Embryonic facial prominence (tissue), 1 donor: ENCODE results near the gene DIP2B.
A peak's percentile ranks its signal among the peaks of the same experiment; 100 is the strongest.

Experiments used
- DNase-seq: peaks from one replicate; pipeline ENCODE4 v3.0.0-alpha.2; 2016; ENCODE audit errors: extremely low spot score

DIP2B gene

DNA sequence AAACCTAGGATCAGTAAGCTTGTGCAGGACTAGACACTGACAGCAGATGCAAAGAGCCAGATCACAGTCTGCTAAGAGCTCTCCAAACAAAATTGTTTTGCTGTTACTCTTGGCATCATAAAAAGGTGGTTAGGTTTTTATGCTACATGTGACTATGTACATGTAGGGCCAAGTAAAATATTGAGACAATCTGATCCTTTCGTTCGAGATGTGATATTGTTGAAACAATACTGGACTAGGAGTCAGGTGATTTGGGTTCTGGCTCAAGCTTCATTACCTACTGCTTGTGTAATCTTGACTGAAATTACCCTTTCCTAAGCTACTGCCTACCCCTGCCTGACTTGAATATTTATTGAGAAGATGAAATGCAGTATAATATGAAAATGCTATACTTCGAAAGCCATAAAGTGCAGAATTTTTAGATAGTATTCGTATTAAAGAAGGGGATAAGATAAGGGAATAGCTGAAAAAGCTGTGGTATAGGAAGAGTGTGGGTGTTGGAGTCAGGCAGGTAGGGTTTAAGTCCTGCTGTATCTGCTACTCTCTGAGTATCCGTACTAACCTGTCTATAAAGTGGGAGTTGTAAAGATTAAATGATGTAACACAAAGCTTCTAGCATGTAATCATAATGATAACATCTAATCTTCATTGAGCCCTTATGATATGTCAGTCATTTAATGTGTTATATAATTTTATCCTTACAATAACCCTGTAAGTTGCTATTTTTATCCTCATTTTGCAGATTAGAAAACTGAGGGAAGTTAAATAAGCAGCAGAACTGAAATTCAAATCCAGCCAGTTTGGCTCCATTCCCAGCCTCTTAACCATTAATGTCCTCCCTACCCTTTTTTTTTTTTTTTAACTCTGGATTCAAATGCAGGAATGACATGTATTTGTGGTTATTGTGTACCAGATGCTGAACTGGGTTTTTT, 220.5 kb downstream of the DIP2B start:
- no peak for DNase-seq

DNA sequence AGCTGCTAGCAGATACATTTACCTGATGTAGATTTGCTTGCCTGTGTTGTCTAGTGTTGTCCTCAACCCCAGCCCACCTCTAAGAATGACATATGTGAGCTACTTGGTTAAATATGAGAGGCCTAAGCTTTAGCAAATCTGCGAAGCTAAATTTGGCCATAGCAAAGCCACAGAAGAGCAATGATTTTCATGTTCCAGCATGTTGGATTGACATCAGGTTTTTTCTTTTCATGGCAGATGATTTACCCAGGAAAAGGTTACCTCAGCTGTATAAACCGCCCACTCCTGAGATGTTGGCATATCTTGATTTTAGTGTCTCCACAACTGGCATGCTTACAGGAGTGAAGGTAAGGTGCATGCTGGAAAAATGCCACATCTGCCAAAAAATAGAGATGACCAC, 222.7 kb downstream of the DIP2B start:
- DNase-seq = no peak

DNA sequence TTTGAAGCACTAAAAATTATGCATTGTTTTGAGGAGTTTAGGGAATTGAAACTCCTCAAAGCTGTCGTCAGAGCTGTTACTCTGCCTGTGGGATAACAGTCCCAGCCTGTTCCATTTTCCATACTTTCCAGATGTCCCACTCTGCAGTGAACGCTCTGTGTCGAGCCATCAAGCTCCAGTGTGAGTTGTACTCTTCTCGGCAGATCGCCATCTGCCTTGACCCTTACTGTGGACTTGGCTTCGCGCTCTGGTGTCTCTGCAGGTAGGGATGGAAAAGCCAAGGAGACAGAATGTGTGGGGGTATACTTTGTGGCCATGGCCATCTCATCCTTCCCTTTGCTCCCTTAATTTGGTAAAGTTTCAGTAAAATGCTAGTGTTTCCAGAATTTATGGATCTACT, 223.6 kb downstream of the DIP2B start:
- no peak for DNase-seq

DNA sequence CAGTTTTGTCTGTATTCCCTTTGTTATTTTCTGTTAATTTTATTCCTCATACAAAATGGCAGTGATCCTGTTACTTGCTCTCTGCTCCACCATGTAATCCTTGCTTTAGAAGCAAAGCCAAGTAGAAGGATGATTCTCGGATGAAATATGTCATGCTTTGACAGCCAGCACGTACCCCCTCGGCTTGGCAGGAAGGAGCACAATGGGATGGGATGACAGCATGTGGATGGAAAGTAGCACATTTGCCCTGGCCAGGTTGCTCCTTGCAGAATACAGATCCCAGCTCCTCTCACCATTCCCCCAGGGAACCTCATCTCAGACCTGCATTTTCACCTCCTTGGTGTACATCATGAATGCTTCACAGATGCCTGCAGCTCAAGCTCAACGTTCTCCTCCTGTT, 224.1 kb downstream of the DIP2B start:
- DNase-seq = no peak

DNA sequence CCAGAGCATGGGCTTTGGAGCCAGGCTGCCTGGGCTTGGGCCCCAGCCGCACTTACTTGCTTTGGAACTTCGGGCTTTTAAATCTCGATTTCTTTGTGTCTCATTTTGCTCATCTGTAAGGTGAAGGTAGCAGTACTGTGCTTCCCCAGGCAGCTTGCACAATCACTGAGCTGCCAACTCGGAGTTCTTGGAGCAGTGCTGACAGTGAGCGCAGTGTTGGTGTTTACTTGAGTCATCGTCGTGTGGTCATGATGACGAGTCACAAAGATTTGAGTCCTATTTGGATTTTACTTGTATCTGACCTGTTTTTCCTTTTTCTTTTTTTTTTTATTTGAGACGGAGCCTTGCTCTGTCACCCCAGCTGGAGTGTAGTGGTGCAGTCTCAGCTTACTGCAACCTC, 227.8 kb downstream of the DIP2B start:
- no peak for DNase-seq

DNA sequence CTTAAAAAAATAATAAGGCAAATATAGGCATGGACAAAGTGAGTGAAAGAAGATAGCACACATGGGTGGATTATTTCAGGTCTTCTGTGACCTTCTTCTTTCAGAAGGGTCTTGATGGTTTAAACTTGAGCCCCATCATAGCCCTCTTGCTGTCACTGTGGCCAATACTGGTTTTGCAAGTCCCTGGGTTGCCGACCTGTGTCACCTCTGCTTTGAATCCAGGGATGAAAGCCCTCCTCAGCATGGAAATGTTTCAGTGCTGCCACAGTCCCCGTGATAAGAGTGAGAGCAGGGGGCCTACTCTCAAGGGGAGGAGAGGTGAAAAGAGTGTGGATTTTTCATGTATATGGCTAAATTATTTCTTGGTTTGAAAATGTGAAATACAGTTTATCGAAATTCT, 228.9 kb downstream of the DIP2B start:
- no peak for DNase-seq

DNA sequence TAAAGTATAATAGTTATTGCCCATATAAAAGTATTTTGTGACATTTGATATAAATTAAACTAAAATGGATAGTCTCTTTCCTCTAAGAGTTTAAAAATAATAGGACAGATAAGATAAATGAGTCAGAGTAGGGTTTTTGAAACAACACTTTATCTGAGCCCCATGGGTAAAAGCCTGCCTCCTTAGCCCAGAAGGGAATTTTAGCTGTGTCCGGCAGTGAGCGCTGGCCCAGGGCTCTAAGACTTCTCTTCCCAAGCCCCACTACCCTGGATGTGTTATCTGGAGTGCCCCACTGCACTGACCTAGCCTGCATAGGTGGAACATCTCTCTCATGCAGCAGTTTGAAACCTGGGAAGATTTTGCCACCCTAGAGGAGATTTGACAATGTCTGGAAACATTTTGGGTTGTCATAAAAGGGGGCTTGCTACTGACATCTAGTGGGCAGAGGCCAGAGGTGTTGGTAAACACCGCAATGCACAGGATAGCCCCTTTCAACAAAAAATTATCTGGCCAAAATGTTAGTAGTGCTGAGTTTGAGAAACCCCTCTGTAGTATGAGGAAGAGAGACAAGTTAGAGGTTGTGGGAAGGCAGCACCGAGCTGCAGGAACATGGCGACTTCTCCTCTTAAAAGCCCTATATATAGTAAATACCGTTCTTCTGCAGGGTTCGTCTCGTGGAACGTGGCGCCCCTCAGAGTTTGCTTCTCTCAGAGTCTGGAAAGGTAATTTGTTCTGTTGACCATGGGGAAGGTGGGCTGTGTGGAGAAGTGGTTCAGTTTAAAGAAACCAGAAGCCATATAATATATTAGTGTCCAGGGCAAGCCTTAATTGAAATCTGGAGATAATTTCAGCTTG, 229.9 kb downstream of the DIP2B start:
- DNase-seq = peak; percentile 8

DNA sequence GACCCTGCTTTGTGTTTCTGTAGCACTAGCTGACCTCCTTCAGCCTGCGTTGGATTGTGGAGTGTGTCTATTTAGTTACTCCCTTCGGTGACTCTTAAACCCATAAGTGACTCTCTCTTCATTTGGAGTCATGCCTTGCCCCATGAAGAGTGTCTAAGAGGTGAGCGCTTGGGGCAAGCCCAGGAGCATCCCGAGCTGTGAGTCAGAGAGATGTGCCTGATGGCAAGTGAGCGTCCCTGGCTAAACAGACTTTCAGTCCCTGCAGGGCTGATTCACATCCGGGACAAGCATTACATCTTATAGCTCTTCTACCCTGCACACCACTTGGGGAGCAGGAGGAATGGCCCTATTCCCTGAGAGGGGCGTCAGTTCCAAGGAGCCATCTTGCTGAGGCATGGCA, 234.8 kb downstream of the DIP2B start:
- DNase-seq = no peak

DNA sequence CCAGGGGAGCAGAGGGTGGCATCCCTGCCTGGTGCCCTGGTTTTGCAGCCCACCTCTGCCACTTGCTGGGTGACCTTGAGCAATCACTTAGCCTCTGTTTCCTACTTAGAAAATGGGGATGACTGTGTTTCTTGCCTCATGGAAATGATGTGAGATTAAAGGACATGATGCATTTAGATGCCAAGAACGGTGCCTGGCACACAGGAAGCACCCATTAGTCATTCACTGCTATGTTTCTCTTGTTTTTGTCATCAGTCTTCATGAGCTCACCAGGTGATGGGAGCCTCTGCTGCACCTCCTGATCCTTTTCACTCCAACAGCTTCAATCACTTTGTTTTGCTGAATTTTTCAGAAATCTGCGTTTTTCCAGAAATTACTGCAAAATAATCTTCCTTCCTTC, 235.5 kb downstream of the DIP2B start:
- DNase-seq = no peak

DNA sequence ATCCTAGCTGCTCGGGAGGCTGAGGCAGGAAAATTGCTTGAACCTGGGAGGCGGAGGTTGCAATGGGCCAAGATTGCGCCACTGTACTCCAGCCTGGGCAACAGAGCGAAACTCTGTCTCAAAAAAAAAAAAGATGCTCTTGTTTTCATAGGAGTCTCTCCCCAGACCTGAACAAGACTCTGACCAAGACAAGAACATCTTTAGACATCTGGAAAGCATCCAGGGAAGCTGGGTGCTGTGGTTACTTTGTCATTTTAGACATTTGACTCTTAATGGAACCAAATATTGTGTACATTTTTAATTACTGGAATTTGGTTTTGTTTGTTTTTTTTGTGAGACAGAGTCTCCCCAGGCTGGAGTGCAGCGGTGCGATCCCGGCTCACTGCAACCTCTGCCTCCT, 238.0 kb downstream of the DIP2B start:
- no peak for DNase-seq

DNA sequence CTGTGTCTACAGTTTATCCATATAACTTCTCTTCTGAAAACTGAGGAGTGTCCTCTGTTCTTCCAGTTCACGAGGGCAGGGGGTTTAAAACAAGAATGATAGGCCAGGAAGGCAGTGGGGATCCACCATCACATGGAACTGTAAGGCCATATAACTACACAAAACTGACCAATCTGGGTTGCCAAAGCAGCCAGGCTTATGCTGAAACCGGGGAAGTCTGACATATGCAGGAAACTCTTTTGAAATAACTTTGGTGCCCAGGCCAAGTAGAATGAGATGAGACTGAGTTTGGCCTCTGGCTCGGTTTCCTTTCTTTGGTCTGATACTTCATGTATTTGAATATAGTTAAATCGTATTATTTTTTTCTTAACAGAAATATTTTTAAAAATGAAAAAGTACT, 241.1 kb downstream of the DIP2B start:
- no peak for DNase-seq

DNA sequence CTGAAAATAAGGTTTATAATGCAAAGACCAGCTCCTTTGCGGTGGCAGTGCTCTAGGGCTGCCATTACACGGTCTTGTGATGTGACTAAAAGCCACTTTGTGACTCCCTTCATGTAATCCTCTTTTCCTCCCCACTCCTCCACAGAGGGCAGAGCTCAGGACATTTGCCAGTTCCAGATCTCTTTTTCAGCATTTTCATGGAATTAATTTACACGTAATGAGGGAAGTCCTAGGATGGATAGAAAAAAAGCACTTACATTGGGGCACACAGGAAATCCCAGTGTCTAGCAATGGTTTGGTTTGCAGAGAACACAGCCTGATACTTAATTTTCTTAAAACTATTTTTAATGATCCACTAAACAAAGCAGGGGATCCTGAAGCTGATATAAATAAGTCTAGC, 241.6 kb downstream of the DIP2B start:
- DNase-seq = no peak

DNA sequence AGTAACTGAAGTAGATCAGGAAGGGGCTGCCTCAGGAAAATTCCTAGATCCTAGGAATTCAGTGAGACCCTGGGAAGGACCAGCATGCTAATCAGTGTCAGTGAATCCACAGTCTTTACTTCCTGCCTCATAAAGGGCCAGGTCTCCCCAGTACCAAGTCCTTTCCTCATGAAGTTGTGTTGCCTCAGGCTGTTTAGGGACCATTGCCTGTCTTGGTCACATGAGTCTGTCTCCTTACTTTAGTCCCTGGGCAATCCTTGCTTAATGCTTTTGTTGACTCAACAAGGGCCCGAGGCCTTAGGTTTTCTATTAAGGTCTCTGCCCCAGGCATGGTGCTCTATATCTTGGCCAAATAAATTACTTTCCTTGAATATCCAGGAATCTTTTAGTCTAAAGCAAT, 243.0 kb downstream of the DIP2B start:
- no peak for DNase-seq

DNA sequence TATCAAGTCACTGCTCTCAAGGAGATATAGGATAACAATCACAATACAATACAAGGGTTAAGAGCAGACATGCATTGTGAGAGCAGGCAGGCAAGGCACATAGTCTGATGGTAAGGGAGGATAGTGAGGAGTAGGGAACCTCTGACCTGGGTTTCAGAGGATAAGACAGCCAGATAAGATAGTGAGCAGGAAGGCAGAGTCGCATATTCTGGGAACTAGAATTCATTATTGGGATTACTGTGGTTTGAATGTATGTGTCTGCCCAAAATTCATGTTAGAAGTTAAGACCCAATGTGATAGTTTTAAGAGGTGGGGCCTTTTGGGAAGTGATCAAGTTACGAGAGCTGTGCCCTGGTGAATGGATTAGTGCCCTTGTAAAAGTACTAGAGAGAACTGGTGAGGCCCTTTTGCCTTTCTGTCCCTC, 244.7 kb downstream of the DIP2B start:
- no peak for DNase-seq

DNA sequence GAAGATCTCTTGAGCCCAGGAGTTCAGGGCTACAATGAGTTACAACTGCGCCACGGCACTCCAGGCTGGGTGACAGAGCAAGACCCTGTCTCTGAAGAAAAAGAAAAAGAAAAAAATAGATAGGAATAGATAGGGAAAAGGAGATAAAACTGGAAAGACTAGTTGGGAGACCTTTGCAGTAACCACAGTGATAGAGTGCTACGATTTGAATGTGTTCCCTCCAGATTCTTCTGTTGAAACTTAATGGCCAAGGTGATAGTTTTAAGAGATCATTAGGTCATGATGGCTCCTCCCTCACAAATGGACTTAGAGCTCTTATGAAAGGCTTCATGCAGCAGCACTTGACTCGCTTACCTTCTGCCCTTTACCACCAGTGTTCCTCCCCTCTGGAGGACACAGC, 245.6 kb downstream of the DIP2B start:
- no peak for DNase-seq

DNA sequence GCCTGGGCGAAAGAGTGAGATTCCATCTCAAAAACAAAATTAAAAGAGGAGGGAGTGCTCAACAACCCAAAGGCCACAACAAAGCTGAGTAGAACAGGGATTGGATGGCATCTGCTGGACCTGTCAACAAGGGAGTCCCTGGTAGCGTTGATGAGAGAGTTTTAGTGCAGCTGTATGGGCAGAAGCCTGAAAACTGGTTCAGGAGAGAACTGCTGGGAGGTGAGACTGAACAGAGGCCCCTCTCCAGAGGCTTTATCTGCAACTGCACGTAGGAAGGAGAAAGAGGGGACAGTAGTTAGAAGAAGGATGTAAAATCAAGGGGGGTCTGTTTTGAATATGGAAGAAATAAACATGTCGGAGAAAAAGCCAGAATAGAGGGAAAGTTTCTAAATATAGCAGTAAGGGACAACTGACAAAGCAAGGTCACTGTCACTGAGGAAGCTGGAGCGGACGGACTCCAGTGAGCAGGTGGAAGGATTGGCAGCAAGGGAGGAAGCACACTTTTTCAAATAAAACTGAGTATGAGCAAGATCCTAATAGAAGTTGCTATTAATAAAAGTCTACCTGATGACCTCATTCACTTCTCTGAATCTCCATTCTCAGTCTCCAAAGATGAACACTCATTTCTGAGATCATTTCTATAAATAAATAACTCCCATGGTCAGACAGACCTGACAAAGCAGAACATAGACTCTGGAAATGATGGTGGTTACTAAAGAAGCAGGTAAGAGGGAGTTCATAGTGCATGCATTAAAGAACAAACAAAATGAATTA, 247.3 kb downstream of the DIP2B start:
- no peak for DNase-seq

DNA sequence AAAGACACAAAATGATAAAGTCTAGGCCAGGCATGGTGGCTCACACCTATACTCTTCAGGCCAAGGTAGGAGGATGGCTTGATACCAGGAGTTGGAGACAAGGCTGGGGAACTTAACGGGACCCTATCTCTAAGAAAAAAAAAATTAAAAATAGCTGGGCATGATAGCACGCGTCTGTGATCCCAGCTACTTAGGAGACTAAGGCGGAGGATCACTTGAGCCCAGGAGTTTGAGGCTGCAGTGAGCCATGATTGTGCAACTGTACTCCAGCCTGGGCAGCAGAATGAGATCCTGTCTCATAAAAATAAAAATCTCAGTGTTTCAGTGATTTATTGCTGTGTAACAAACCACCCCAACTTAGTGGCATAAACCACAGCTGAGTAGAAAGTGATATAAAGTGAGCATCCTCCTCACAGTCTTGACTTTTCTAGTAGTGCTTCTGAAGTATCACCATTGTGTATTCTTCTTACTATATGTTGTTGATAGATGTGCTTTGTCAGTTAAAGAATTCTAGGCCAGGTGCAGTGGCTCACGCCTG, 248.5 kb downstream of the DIP2B start:
- no peak for DNase-seq

DNA sequence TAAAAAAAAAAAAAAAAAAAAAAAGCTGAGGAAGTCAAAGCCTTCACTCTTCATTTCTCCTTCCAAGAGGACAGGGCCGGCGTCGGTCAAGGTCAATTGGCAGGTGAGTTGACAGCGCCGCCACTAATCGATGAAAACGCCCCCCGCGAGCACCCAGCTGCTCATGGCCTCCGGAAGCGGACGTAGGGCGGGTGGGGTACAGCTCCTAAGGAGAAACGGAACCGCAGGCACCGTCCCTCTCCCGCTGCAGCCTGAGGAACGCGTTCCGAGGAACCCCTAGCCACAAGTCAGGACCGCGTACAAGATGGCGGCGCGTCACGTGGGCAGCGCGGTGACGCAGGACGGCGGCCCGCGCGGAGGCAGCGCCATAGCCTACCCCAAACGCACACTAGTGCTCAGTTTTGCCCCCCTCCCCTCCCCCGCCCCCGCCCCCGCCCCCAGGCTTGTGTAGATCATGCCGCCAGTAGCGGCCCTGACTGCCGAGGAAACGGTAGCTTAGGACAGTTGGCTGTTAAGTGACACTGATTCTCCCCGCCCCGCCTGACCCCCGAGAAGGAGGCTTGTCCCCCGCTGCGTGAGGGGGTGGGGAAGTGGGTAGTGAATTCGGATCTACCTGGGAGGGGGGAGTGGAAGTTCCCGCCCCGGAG, 259.0 kb downstream of the DIP2B start, which contains the start of gene ATF1:
Gene ATF1, plus strand, starts transcription at position 463 of the 647 bp plus-strand sequence. CDS start 16,045 bp downstream, outside the sequence.
- peak; percentile 87 for DNase-seq

DNA sequence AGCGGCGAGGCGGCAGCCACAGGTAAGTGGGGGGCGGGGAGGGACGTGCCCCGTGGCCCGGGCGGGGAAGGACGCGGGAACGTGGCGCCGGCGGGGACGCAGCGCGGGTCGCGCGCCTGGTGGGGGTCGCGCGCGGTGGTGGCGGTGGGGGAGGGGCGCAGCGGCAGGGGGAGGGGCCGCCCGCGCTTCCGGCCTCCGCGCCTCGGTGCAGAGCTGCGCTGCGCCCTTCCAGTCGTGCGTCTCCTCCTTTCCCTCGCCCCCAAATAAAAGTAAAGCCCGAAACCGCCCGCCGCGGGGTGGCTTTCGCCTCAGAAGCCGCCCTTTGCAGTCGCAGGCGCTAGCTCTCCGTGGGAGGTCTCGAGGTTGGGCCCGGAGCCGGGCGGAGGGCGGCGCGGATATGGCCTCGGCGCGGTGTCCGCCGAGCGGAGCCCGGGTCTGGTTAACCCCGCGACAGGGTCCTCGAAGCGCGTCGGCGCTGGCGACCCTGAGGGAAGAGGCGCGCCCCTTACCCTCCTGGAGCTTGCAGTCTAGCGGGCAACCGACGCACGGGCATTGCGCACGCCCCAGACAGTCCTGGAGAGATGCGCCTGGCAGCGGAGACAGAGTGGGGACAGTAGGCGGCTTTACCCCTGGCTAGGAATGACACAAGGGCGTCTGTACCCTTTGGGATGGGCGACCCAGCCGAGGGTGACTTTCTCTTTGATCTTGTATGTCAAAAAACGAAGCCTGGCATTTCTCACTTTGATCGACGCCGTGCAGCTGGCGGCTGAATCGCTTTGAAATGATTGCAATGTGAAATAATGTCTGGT, 259.7 kb downstream of the DIP2B start:
- DNase-seq = peak; percentile 22
